Common myeloid progenitor, CD34-positive (primary cell): ENCODE measurements around the gene CDH13.

Experiments
- CTCF ChIA-PET: fragments of 350-600 bp; sonication (Branson Sonifier 250); formaldehyde crosslinking; loops from one replicate; lab custom pipeline; 2021; ENCODE audit warnings: antibody characterized with exemption; lab: Charles Lee
- POLR2A ChIA-PET: fragments of 350-600 bp; sonication (Branson Sonifier 250); formaldehyde crosslinking; loops from one replicate; lab custom pipeline; 2021; ENCODE audit warnings: antibody characterized with exemption; lab: Charles Lee
- DNase-seq, 3 donors: peaks; one replicate each; pipeline versions ENCODE4 v3.0.0 to v3.0.0-alpha.2; 2013
- H3K27ac ChIP-seq, 2 experiments: 1 replicate in 1 of 2; 2 replicates in 1 of 2; pipeline ENCODE4 v1.7.0; 2013; ENCODE audit warnings: inconsistent platforms in 2 of 2, low read length in 2 of 2, mild to moderate bottlenecking in 2 of 2, low read depth in 1 of 2, moderate library complexity in 1 of 2; ENCODE audit not compliant: severe bottlenecking in 2 of 2, insufficient read depth in 1 of 2, poor library complexity in 1 of 2
- H3K27me3 ChIP-seq, 5 experiments: replicated peaks in 2 of 5; 1 replicate in 3 of 5; 2 replicates in 2 of 5; pipeline versions ENCODE4 v1.6.1 to v1.7.0; 2013; ENCODE audit warnings: low read length in 4 of 5, mild to moderate bottlenecking in 2 of 5, moderate library complexity in 2 of 5, inconsistent platforms in 1 of 5; ENCODE audit not compliant: insufficient read depth in 5 of 5, control insufficient read depth in 4 of 5
- H3K36me3 ChIP-seq, 4 experiments: 1 replicate in 2 of 4; 2 replicates in 2 of 4; pipeline versions ENCODE4 v1.6.1 to v1.7.0; 2013; ENCODE audit warnings: low read length in 3 of 4, control low read depth in 1 of 4, mild to moderate bottlenecking in 1 of 4; ENCODE audit not compliant: control insufficient read depth in 4 of 4, insufficient read depth in 4 of 4
- H3K4me1 ChIP-seq, 4 experiments: 1 replicate in 3 of 4; 2 replicates in 1 of 4; pipeline versions ENCODE4 v1.6.1 to v1.7.1; 2013; ENCODE audit warnings: low read length in 3 of 4, mild to moderate bottlenecking in 3 of 4, control low read depth in 1 of 4, inconsistent platforms in 1 of 4, moderate library complexity in 1 of 4; ENCODE audit not compliant: control insufficient read depth in 4 of 4, insufficient read depth in 4 of 4; ENCODE audit errors: control extremely low read depth in 1 of 4
- H3K4me3 ChIP-seq, 7 experiments: 1 replicate in 4 of 7; 2 replicates in 3 of 7; pipeline versions ENCODE4 v1.5.1 to v1.7.0; 2013; ENCODE audit warnings: mild to moderate bottlenecking in 7 of 7, low read length in 6 of 7, moderate library complexity in 6 of 7, inconsistent platforms in 2 of 7, low read depth in 2 of 7, control low read depth in 1 of 7; ENCODE audit not compliant: insufficient read depth in 4 of 7, control insufficient read depth in 1 of 7; ENCODE audit errors: extremely low read depth in 1 of 7
- H3K9me3 ChIP-seq, 5 experiments: 1 replicate in 4 of 5; 2 replicates in 1 of 5; pipeline versions ENCODE4 v1.6.1 to v1.7.1; 2013; ENCODE audit warnings: low read length in 4 of 5, mild to moderate bottlenecking in 2 of 5, inconsistent platforms in 1 of 5, low read depth in 1 of 5, moderate library complexity in 1 of 5; ENCODE audit not compliant: control insufficient read depth in 4 of 5, insufficient read depth in 2 of 5; ENCODE audit errors: control extremely low read depth in 1 of 5
- whole genome bisulfite sequencing: methylation state at CpG from one replicate; pipeline ENCODE4 v1.1.5; 2013; ENCODE audit not compliant: insufficient coverage; 5-methylcytosine and 5-hydroxymethylcytosine counted together

Gene CDH13

DNA sequence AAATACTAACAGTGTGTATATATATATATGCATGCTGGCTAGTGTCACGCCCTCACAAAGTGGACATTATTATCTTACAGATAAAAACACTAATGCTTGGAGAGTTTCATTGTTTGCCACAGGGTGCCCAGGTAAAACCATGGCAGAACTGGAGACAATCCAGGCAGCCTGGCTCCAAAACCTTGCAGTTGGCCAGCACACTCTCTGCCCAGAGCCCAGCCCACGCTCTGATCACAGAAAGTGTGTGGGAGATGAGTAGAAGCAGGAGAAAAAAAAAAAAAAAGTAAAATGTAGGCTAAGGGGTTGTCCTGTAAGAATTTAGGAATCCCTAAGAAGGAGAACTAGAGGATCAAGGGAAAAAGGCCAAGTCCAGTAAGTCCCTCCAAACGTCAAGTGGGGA is 538.0 kb downstream of the CDH13 start:
- WGBS, result 100% methylated on average over 1 of the region's 3 CpGs
- ChIA-PET POLR2A (no interaction called here), CTCF (no interaction called here)
- no peaks in the 10 kb centered on the region for H3K27me3 ChIP-seq
- H3K27ac ChIP-seq, result no peak overlapping the region
- H3K9me3 ChIP-seq, result no peaks in the 10 kb centered on the region
- H3K4me3 ChIP-seq, result no peak overlapping the region
- DNase-seq, result no peak
- no peaks in the 10 kb centered on the region for H3K36me3 ChIP-seq
- H3K4me1 ChIP-seq, result no peaks in the 10 kb centered on the region

- H3K4me1 ChIP-seq, result peaks cover 0 to 11% (median 0%) of the 10 kb centered on the region in 4 experiments
- no peak overlapping the region for H3K27ac ChIP-seq
- no peaks in the 10 kb centered on the region for H3K36me3 ChIP-seq
- H3K27me3 ChIP-seq, result no peaks in the 10 kb centered on the region
- CTCF ChIA-PET, result no interaction called here
- H3K4me3 ChIP-seq, result no peak overlapping the region
- no peaks in the 10 kb centered on the region for H3K9me3 ChIP-seq
- DNase-seq, result peak in 2 of 3 donors; percentile 3 to 7
- POLR2A ChIA-PET, result no interaction called here
- WGBS, result 61% methylated on average over 3 of the region's 3 CpGs
Observed at GRCh38 chr16:83171396-83171795, 544.6 kb downstream of the CDH13 start.

GRCh38 chr16:83174671-83175070 is 547.9 kb downstream of the CDH13 start:
- DNase-seq, result no peak
- CTCF ChIA-PET, result no interaction called here

DNA sequence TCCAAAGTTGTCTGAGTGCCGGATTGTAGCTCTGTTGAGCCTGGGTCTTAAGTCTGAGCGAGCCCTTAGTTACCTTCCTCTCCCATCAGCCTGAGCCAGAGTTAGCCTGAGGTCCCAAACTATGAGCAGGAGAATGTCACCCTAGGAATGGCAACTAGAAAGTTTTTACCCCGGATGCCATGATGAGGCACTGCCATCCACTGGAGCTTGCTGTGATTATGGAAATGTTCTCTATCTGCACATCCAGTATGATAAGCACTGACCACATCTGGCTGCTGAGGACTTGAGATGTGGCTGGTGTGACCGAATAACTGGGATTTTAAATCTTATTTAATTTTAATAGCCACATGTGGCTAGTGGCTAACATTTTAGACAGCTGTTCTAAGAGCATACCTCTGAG is 550.0 kb downstream of the CDH13 start:
- WGBS, result 96% methylated on average over 3 of the region's 4 CpGs
- Histone ChIP-seq H3K4me3 (no peak overlapping the region), H3K9me3 (no peaks in the 10 kb centered on the region), H3K36me3 (no peaks in the 10 kb centered on the region), H3K27me3 (peaks cover 0 to 2% (median 0%) of the 10 kb centered on the region in 5 experiments), H3K4me1 (peaks cover 0 to 2% (median 0%) of the 10 kb centered on the region in 4 experiments), H3K27ac (no peak overlapping the region)
- ChIA-PET POLR2A (no interaction called here), CTCF (no interaction called here)
- no peak for DNase-seq

More at GRCh38 chr16:83174671-83175070, 547.9 kb downstream of the CDH13 start:
- Histone ChIP-seq H3K9me3 (no peaks in the 10 kb centered on the region), H3K36me3 (no peaks in the 10 kb centered on the region), H3K27ac (no peak overlapping the region), H3K27me3 (no peaks in the 10 kb centered on the region), H3K4me1 (peaks cover 0 to 11% (median 0%) of the 10 kb centered on the region in 4 experiments), H3K4me3 (no peak overlapping the region)
- POLR2A ChIA-PET, result interaction anchor here (0.6 kb wide), 1 partner anchor 15 kb away, joined by 7 read pairs; no protein-coding TSS in a partner anchor

- Histone ChIP-seq H3K4me3 (no peak overlapping the region), H3K36me3 (no peaks in the 10 kb centered on the region), H3K27me3 (peaks cover 0 to 4% (median 0%) of the 10 kb centered on the region in 5 experiments), H3K4me1 (no peaks in the 10 kb centered on the region), H3K27ac (no peak overlapping the region), H3K9me3 (no peaks in the 10 kb centered on the region)
- 100% methylated on average over 5 of the region's 6 CpGs for WGBS
- no peak for DNase-seq
- ChIA-PET CTCF (no interaction called here), POLR2A (no interaction called here)
Observed at GRCh38 chr16:83185902-83186301, 559.1 kb downstream of the CDH13 start.

DNA sequence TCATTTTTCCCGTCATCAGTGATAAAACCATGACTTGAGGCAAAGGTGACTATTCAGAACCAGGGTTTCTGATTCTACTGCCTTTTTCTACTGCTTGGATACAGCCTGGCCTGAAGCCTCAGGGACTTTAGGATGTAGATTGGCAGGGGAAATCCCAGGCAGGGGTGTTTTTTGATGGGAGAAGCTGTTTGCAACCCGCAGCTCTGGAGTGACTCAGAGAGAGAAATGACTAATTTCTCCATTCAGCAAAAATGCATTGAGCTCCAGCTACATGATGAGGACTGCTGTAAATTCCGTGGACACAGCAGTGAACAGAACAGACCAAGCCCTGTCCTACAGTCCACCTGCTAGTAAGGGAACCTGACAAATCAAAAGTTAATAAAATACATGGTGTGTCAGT is 560.6 kb downstream of the CDH13 start:
- Histone ChIP-seq H3K27ac (no peak overlapping the region), H3K4me1 (no peaks in the 10 kb centered on the region), H3K27me3 (peaks cover 0 to 2% (median 0%) of the 10 kb centered on the region in 5 experiments), H3K9me3 (no peaks in the 10 kb centered on the region), H3K36me3 (no peaks in the 10 kb centered on the region), H3K4me3 (no peak overlapping the region)
- ChIA-PET POLR2A (no interaction called here), CTCF (no interaction called here)
- 92% methylated on average over 3 of the region's 3 CpGs for WGBS
- DNase-seq, result no peak

- WGBS, result 93% methylated on average over 3 of the region's 3 CpGs
- CTCF ChIA-PET, result no interaction called here
- no peak for DNase-seq
Observed at GRCh38 chr16:83196796-83197195, 570.0 kb downstream of the CDH13 start.

More at GRCh38 chr16:83196796-83197195, 570.0 kb downstream of the CDH13 start:
- H3K9me3 ChIP-seq, result peaks cover 0 to 4% (median 0%) of the 10 kb centered on the region in 5 experiments
- no peaks in the 10 kb centered on the region for H3K36me3 ChIP-seq
- no peaks in the 10 kb centered on the region for H3K4me1 ChIP-seq
- POLR2A ChIA-PET, result no interaction called here
- peaks cover 0 to 6% (median 0%) of the 10 kb centered on the region in 5 experiments for H3K27me3 ChIP-seq
- H3K27ac ChIP-seq, result no peak overlapping the region
- H3K4me3 ChIP-seq, result no peak overlapping the region
